ENCODE measurements around the gene ZEB2.

ZEB2 gene

GRCh38 chr2:144376926-144377325 is 143.0 kb downstream of the ZEB2 start:
- no peaks in the 10 kb centered on the region for H3K36me3 ChIP-seq
- H3K4me1 ChIP-seq: no peaks in the 10 kb centered on the region
- no peak for TF ChIP-seq CTCF (IDR thresholded peaks at IDR 0.05; ENCODE audit: low read depth, low read length)
- DNase-seq: no peak
- H3K27me3 ChIP-seq: no peaks in the 10 kb centered on the region
- no peak overlapping the region for H3K4me3 ChIP-seq (ENCODE audit: low read depth, low read length)
- H3K9me3 ChIP-seq: no peaks in the 10 kb centered on the region

GRCh38 chr2:144376460-144376859 is 143.5 kb downstream of the ZEB2 start:
- Histone ChIP-seq H3K36me3 (no peaks in the 10 kb centered on the region), H3K4me3 (ENCODE audit: low read depth, low read length) (no peak overlapping the region), H3K27me3 (no peaks in the 10 kb centered on the region), H3K9me3 (no peaks in the 10 kb centered on the region), H3K4me1 (no peaks in the 10 kb centered on the region)
- TF ChIP-seq CTCF (IDR thresholded peaks at IDR 0.05; ENCODE audit: low read depth, low read length): no peak
- DNase-seq: no peak

GRCh38 chr2:144374163-144374661 is 145.7 kb downstream of the ZEB2 start:
- Histone ChIP-seq H3K4me3 (ENCODE audit: low read depth, low read length) (no peak overlapping the region), H3K36me3 (no peaks in the 10 kb centered on the region), H3K27me3 (no peaks in the 10 kb centered on the region), H3K4me1 (no peaks in the 10 kb centered on the region), H3K9me3 (no peaks in the 10 kb centered on the region)
- no peak for DNase-seq
- TF ChIP-seq CTCF (IDR thresholded peaks at IDR 0.05; ENCODE audit: low read depth, low read length): no peak

- Histone ChIP-seq H3K9me3 (no peaks in the 10 kb centered on the region), H3K36me3 (no peaks in the 10 kb centered on the region), H3K4me1 (no peaks in the 10 kb centered on the region), H3K27me3 (no peaks in the 10 kb centered on the region), H3K4me3 (ENCODE audit: low read depth, low read length) (no peak overlapping the region)
- no peak for TF ChIP-seq CTCF (IDR thresholded peaks at IDR 0.05; ENCODE audit: low read depth, low read length)
- no peak for DNase-seq
These were observed 147.4 kb downstream of the ZEB2 start for GRCh38 chr2:144372410-144373080.

- no peaks in the 10 kb centered on the region for H3K36me3 ChIP-seq
- H3K4me3 ChIP-seq (ENCODE audit: low read depth, low read length): no peak overlapping the region
- no peaks in the 10 kb centered on the region for H3K27me3 ChIP-seq
- no peak for DNase-seq
- H3K4me1 ChIP-seq: no peaks in the 10 kb centered on the region
- no peaks in the 10 kb centered on the region for H3K9me3 ChIP-seq
- no peak for TF ChIP-seq CTCF (IDR thresholded peaks at IDR 0.05; ENCODE audit: low read depth, low read length)
These were observed 148.9 kb downstream of the ZEB2 start for GRCh38 chr2:144370937-144371584.

- TF ChIP-seq CTCF (IDR thresholded peaks at IDR 0.05; ENCODE audit: low read depth, low read length): no peak
- Histone ChIP-seq H3K9me3 (no peaks in the 10 kb centered on the region), H3K36me3 (no peaks in the 10 kb centered on the region), H3K27me3 (no peaks in the 10 kb centered on the region), H3K4me1 (no peaks in the 10 kb centered on the region), H3K4me3 (ENCODE audit: low read depth, low read length) (no peak overlapping the region)
- DNase-seq: no peak
These were observed 150.5 kb downstream of the ZEB2 start for GRCh38 chr2:144369416-144369815.
